Tibial nerve (tissue), 4 donors: ENCODE data around the gene PHACTR1. TPM values are rescaled to one million over a fixed set of nuclear protein-coding genes. Genes with fewer than 3 reads are reported as not detected.

Source experiments
- DNase-seq, 2 donors: peaks; one replicate each; pipeline ENCODE4 v3.0.0-alpha.2; 2019; ENCODE audit warnings: low spot score in 2 of 2
- H3K27ac ChIP-seq, 4 donors: fragments of 200-600 bp; sonication (generic) in 3 of 4; one replicate each; pipeline ENCODE4 v1.5.1; 2017 to 2019; ENCODE audit warnings: mild to moderate bottlenecking in 1 of 4
- H3K27me3 ChIP-seq, 2 donors: fragments of 200-600 bp; sonication (generic) in 1 of 2; one replicate each; pipeline versions ENCODE4 v1.5.1 to v1.6.0; 2017 to 2019
- H3K36me3 ChIP-seq, 3 donors: fragments of 200-600 bp; sonication (generic); one replicate each; pipeline ENCODE4 v1.5.1; 2018 to 2019
- H3K4me1 ChIP-seq, 4 donors: fragments of 200-600 bp; sonication (generic) in 3 of 4; one replicate each; pipeline ENCODE4 v1.5.1; 2017 to 2019
- H3K4me3 ChIP-seq, 4 donors: fragments of 200-600 bp; sonication (generic) in 3 of 4; one replicate each; pipeline ENCODE4 v1.5.1; 2017 to 2019; ENCODE audit warnings: mild to moderate bottlenecking in 1 of 4, moderate library complexity in 1 of 4
- H3K9me3 ChIP-seq, 4 donors: fragments of 200-600 bp; sonication (generic) in 3 of 4; one replicate each; pipeline ENCODE4 v1.5.1; 2017 to 2019
- EP300 ChIP-seq, 2 donors: sonication (generic); formaldehyde crosslinking; IDR thresholded peaks; one replicate each; pipeline ENCODE4 v1.6.1; 2017; ENCODE audit warnings: antibody characterized with exemption in 2 of 2, mild to moderate bottlenecking in 1 of 2
- POLR2A ChIP-seq, 2 donors: fragments of 450-650 bp; IDR thresholded peaks; one replicate each; pipeline ENCODE4 v1.6.1; 2017; ENCODE audit warnings: antibody characterized with exemption in 2 of 2, mild to moderate bottlenecking in 2 of 2, moderate library complexity in 2 of 2
- WGBS, 2 donors: methylation state at CpG; one replicate each; pipeline ENCODE4 v1.1.5; 2018; 5-methylcytosine and 5-hydroxymethylcytosine counted together
- total RNA-seq, 4 donors: library from RNA; depleted of rRNA; stranded (reverse); fragments of >200 nt; gene quantifications; one replicate each; pipeline ENCODE4 v1.1.0, GENCODE V29; 2016
- TF ChIP-seq, protein P1 (sequence below), 5 experiments: fragments of 200-600 bp in 3 of 5; fragments of 450-650 bp in 2 of 5; sonication (generic) in 3 of 5; IDR thresholded peaks; one replicate each; pipeline ENCODE4 v1.5.1; 2016 to 2019; ENCODE audit warnings: antibody characterized with exemption in 5 of 5, mild to moderate bottlenecking in 3 of 5, moderate library complexity in 2 of 5

The PHACTR1 gene
- total RNA-seq, 4 donors from 2014 or later: 1.5 to 2.7 (median 1.6) TPM

GRCh38 chr6:13058051-13058450, 341.5 kb downstream of the PHACTR1 start:
- TF ChIP-seq POLR2A (IDR thresholded peaks at IDR 0.05) (no peak), EP300 (IDR thresholded peaks at IDR 0.05) (no peak)
- TF ChIP-seq, protein P1, sequence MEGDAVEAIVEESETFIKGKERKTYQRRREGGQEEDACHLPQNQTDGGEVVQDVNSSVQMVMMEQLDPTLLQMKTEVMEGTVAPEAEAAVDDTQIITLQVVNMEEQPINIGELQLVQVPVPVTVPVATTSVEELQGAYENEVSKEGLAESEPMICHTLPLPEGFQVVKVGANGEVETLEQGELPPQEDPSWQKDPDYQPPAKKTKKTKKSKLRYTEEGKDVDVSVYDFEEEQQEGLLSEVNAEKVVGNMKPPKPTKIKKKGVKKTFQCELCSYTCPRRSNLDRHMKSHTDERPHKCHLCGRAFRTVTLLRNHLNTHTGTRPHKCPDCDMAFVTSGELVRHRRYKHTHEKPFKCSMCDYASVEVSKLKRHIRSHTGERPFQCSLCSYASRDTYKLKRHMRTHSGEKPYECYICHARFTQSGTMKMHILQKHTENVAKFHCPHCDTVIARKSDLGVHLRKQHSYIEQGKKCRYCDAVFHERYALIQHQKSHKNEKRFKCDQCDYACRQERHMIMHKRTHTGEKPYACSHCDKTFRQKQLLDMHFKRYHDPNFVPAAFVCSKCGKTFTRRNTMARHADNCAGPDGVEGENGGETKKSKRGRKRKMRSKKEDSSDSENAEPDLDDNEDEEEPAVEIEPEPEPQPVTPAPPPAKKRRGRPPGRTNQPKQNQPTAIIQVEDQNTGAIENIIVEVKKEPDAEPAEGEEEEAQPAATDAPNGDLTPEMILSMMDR (IDR thresholded peaks at IDR 0.05): no peak
- Histone ChIP-seq H3K4me3 (no peak overlapping the region), H3K36me3 (no peaks in the 10 kb centered on the region), H3K27me3 (no peaks in the 10 kb centered on the region), H3K4me1 (no peaks in the 10 kb centered on the region), H3K9me3 (no peaks in the 10 kb centered on the region), H3K27ac (no peak overlapping the region)
- no peak for DNase-seq
- 86 to 94% methylated on average over 3 of the region's 3 CpGs for WGBS, 2 donors

DNA sequence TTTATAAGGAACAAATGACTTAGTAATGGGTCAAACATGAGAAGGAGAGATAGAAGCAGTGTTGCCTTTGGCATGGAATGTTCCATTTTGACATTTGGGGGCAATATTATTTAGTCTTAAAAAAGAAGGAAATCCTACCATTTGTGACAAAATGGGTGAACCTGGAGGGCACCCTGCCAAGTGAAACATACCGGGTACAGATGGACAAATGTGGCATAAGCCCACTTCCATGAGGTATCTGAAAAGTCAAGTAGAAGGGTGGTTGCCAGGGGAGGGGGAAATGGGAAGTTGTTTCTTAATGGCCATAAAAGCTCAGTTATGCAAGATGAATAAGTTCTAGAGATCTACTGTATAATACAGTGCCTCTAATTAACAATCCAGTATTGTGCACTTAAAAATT, 342.5 kb downstream of the PHACTR1 start:
- Histone ChIP-seq H3K36me3 (no peaks in the 10 kb centered on the region), H3K9me3 (no peaks in the 10 kb centered on the region), H3K4me3 (no peak overlapping the region), H3K4me1 (no peaks in the 10 kb centered on the region), H3K27me3 (no peaks in the 10 kb centered on the region), H3K27ac (no peak overlapping the region)
- DNase-seq: no peak
- no peak for TF ChIP-seq POLR2A (IDR thresholded peaks at IDR 0.05)
- TF ChIP-seq EP300 (IDR thresholded peaks at IDR 0.05): no peak
- TF ChIP-seq, protein P1 (IDR thresholded peaks at IDR 0.05): no peak
- 69 to 91% methylated on average over 1 of the region's 1 CpG for WGBS, 2 donors

GRCh38 chr6:13063300-13063918, 346.8 kb downstream of the PHACTR1 start:
- TF ChIP-seq EP300 (IDR thresholded peaks at IDR 0.05) (no peak), POLR2A (IDR thresholded peaks at IDR 0.05) (no peak)
- TF ChIP-seq, protein P1 (IDR thresholded peaks at IDR 0.05): no peak
- no peaks in the 10 kb centered on the region for H3K36me3 ChIP-seq
- H3K4me1 ChIP-seq: no peaks in the 10 kb centered on the region
- WGBS, 2 donors: 90 to 95% methylated on average over 3 of the region's 3 CpGs
- no peaks in the 10 kb centered on the region for H3K27me3 ChIP-seq
- H3K27ac ChIP-seq: no peak overlapping the region
- no peak for DNase-seq
- H3K4me3 ChIP-seq: no peak overlapping the region
- no peaks in the 10 kb centered on the region for H3K9me3 ChIP-seq

DNA sequence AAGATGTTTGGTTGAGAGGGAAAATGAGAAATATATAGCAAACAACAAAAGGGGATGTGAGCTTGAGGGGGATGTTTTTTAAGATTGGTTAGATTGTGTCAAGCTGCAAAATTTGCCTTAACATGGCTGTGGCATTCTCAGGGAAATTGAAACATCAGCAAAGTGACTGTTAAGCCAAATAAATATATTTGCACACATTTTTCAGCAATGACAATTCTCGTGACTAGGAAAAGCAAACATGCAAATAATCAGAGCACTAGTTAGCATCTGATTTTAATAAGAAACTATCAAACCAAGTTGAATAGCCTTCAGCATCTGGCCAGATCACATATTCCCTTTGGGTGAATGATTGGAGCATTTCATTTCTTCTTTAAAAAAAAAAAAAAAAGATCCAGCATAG, 349.0 kb downstream of the PHACTR1 start:
- no peaks in the 10 kb centered on the region for H3K36me3 ChIP-seq
- no peaks in the 10 kb centered on the region for H3K27me3 ChIP-seq
- 52 to 58% methylated on average over 1 of the region's 1 CpG for WGBS, 2 donors
- no peak overlapping the region for H3K27ac ChIP-seq
- no peaks in the 10 kb centered on the region for H3K9me3 ChIP-seq
- TF ChIP-seq POLR2A (IDR thresholded peaks at IDR 0.05) (no peak), EP300 (IDR thresholded peaks at IDR 0.05) (no peak)
- TF ChIP-seq, protein P1 (IDR thresholded peaks at IDR 0.05): no peak
- H3K4me3 ChIP-seq: no peak overlapping the region
- H3K4me1 ChIP-seq: no peaks in the 10 kb centered on the region
- no peak for DNase-seq

DNA sequence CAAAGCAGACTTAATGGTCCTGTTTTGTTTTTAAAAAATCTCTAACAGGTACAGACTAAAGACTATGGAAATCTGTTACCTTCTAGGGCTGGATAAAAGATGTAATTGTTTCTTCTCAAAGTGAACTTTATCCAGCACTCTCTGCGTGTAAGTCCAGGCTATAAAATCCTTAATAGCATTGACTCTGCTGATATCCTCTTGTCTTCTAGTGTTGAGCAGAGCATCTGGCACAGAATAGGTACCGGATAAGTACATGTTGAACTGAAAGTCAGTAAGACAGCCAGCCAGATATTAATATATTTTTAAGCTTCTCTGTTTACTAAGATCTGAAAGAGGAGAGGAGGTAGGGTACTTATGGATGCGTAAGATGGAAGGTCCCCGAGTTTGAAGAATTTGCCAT, 349.5 kb downstream of the PHACTR1 start:
- TF ChIP-seq EP300 (IDR thresholded peaks at IDR 0.05) (no peak), POLR2A (IDR thresholded peaks at IDR 0.05) (no peak)
- TF ChIP-seq, protein P1 (IDR thresholded peaks at IDR 0.05): no peak
- Histone ChIP-seq H3K36me3 (no peaks in the 10 kb centered on the region), H3K27me3 (no peaks in the 10 kb centered on the region), H3K9me3 (no peaks in the 10 kb centered on the region), H3K4me3 (no peak overlapping the region), H3K4me1 (no peaks in the 10 kb centered on the region), H3K27ac (no peak overlapping the region)
- WGBS, 2 donors: 80 to 85% methylated on average over 4 of the region's 4 CpGs
- no peak for DNase-seq
